Sciatic nerve (tissue), 2 donors: Measurements from ENCODE around the gene TNFRSF12A. TPM values are rescaled to one million over a fixed set of nuclear protein-coding genes. Genes with fewer than 3 reads are reported as not detected.

Experiments
- ATAC-seq: fragments of 200-7000 bp; cut with Tn5 transposase; one replicate; pipeline ENCODE4 v1.9.1; 2020; ENCODE audit warnings: mild to moderate bottlenecking, moderate library complexity
- DNase-seq: peaks from one replicate; pipeline ENCODE4 v3.0.0-alpha.2; 2020; ENCODE audit warnings: low spot score
- intact Hi-C: fragments of 100-400 bp; cut with DNase I; formaldehyde crosslinking; loops from one replicate; pipeline ENCODE4 v1.14.2; 2022
- total RNA-seq: library from RNA; stranded (reverse); fragmentation: NEBNext Ultra II Directional; extraction: Animal tissue kit (Norgen Biotek cat#: 25700); gene quantifications from one replicate; pipeline ENCODE4 v1.2.1, GENCODE V29; 2021
- donor health status: DM: no; HTN: no; CAD: no.
- donor health status: DM: no; HTN: no; CAD: no.

TNFRSF12A gene
- total RNA-seq, 1 donor from 2014 or later = 13.6 TPM

DNA sequence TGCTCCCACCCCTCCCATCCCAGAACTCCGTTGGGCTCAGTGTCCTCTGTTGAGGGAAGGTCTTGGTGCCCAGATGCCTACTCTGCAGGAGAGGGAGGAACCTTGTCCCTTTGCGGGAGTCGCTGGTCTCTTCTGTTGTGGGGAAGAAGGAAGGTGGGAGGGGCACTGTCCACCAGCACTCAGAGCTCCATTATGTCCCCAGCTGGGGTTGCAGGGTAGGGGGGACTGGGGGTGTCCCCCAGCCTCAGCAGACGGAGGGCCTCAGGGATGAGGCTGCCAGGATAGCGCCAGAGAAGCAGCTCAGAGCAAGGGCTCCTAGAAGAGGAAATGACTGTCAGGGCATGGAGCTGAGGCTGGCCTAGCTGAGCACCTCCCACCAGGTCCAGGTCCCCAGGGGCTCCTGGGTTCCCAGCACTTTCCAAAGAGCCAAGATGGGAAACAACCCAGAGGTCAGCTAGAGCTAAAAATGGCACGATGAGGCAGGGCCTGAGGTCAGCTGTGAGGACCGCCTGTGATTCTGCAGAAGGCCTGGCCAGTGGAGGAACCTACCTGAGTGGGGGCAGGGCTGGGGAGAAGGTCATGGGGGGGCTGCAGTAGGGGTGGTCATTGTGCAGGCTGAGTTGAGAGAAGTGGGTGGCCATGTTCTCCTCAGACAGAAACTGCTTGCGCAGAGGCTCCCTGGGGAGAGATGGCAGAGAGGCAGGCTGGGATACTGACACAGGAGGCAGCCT is 2.7 kb downstream of the TNFRSF12A start:
- ATAC-seq = no peak
- no peak for DNase-seq
- intact Hi-C loops = no loop called here

DNA sequence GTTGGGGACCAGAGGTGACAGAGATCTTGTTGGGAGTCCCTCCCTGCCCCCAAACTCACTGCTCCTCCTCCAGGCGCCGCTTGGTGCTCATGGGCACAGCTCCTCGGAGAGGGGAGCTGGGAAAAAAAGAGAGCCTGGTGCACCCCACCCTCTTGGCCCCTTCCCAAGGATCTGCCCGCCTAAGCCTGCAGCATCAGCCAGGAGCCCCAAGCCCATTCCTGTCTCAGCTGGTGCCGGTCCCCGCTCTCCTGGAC is 3.2 kb downstream of the TNFRSF12A start:
- intact Hi-C loops = no loop called here
- ATAC-seq (peak; percentile 0), DNase-seq (peak; percentile 77)

DNA sequence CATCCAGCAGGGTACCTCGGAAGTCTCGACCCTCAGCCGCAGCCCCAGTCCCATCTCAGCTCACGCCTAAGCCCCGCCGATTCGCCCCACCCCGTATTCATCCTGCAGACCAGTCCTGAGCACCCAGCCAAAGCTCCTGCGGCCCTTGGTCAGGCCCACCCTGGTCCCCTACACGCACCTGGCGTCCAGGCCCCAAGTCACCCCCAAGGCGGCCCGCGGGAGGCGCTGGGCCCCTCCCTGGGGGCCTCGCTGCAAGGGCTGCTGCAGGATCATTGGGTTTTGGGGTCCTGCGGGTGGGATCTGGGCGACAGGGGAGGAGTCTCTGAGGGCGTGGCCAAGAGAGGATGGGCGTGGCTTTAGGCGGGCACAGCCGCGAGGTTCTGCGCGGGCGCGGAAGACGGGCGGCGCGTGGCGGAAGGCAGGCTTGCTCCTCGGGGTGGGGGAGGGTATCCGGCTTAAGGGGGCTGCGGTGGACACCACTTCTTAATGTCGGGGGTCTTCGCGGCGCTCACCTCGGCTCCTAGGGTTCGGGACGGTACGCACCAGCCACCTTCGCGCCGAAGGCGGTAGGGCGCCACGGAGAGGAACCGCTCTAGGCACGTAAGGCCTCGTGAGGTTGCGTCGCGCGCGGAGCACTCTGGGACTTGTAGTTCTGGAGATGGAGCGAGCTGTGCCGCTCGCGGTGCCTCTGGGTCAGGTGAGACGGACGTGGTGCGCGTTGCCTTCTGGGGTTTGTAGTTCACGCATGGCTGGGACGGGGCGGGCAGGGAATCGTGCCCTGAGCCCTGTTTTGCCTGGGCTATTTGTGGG is 3.7 kb downstream of the TNFRSF12A start, which contains the start of the genes HCFC1R1 and THOC6:
HCFC1R1 (minus strand) TSS at position 274 of the 810 bp plus-strand sequence; CDS start at position 273, 1 bp downstream.
THOC6 (plus strand) TSS at position 367 of the 810 bp plus-strand sequence; CDS start at position 659, 292 bp downstream.
- intact Hi-C loops = no loop called here
- DNase-seq (peak; percentile 98), ATAC-seq (peak; percentile 90)

DNA sequence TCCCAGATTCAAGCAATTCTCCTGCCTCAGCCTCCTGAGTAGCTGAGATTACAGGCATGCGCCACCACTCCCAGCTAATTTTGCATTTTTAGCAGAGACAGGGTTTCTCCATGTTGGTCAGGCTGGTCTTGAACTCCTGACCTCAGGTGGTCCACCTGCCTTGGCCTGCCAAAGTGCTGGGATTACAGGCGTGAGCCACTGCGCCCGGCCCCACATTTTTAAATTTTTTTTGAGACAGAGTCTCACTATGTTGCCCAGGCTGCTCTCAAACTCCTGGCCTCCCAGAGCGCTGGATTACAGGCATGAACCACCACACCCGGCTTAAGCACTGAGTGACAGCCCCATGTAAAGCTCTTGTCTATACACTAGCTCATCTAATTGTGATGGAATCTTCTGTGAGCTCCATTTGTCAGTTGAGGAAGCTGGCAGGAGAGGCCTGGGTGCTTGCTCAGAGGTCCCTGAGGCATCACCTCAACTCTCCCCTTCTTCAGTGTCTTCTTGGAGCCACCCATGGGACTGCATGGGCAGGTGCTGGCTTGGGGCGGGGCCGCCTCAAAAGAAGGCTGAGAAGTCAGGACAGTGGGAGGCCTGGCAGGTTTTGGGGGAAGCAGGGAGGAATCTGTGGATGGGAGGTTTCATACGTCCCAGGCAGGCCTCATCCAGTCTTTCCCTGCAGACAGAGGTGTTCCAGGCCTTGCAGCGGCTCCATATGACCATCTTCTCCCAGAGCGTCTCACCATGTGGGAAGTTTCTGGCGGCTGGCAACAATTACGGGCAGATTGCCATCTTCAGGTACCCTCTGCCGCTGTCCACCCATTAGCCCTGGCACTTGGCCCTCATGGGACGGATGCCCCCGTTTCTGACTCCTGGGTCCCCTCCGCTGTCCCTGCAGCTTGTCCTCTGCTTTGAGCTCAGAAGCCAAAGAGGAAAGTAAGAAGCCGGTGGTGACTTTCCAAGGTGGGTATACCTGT is 5.1 kb downstream of the TNFRSF12A start:
- ATAC-seq = no peak
- intact Hi-C loops = no loop called here
- no peak for DNase-seq

DNA sequence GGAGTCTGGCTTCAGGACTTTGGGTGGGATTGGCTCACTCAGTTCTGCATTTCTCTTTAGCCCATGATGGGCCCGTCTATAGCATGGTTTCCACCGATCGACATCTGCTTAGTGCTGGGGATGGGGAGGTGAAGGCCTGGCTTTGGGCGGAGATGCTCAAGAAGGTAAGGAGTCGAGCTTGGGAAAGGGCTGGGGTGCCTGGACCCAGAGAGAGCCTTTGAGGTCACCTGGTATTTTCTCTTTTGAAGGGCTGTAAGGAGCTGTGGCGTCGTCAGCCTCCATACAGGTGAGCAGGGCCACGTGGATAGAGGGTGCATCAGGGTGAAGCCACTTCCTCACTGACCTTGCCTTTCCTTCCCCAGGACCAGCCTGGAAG is 5.8 kb downstream of the TNFRSF12A start:
- ATAC-seq (no peak), DNase-seq (no peak)
- intact Hi-C loops = no loop called here

DNA sequence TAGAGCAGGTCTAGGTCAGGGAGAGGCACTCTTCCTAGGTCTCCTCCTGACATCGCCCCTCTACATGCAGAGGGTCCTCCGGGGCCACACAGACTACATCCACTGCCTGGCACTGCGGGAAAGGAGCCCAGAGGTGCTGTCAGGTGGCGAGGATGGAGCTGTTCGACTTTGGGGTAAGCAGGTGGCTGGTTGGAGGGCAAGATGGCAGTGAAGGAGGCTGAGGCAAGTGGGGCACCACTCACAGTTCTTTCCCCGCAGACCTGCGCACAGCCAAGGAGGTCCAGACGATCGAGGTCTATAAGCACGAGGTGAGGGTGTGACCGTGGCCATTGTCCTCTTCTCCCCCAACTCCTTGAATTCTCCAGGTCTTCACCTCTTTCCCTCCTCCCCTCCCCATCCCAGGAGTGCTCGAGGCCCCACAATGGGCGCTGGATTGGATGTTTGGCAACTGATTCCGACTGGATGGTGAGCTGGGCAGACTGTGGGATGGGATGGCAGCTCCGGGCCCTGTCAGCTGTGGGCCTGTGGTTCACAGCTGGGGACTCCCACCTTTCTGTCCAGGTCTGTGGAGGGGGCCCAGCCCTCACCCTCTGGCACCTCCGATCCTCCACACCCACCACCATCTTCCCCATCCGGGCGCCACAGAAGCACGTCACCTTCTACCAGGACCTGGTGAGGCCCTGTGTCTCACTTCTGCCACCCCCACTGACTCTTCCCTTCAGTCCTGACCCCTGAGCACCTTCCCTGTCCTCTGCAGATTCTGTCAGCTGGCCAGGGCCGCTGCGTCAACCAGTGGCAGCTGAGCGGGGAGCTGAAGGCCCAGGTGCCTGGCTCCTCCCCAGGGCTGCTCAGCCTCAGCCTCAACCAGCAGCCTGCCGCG is 6.7 kb downstream of the TNFRSF12A start:
- no peak for ATAC-seq
- intact Hi-C loops = no loop called here
- DNase-seq = no peak

DNA sequence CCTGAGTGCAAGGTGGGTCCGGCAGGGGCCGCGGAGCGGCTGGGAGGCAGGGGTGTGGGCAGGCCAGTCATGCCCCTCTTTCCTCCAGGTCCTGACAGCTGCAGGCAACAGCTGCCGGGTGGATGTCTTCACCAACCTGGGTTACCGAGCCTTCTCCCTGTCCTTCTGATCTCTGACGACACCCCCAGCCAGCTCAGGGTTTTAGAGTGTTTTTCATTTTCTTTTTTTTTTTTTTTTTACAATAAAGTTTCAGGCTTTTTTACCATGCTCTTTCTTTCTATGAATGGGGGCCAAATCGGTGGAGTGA is 7.3 kb downstream of the TNFRSF12A start:
- DNase-seq = no peak
- ATAC-seq = no peak
- intact Hi-C loops = no loop called here

DNA sequence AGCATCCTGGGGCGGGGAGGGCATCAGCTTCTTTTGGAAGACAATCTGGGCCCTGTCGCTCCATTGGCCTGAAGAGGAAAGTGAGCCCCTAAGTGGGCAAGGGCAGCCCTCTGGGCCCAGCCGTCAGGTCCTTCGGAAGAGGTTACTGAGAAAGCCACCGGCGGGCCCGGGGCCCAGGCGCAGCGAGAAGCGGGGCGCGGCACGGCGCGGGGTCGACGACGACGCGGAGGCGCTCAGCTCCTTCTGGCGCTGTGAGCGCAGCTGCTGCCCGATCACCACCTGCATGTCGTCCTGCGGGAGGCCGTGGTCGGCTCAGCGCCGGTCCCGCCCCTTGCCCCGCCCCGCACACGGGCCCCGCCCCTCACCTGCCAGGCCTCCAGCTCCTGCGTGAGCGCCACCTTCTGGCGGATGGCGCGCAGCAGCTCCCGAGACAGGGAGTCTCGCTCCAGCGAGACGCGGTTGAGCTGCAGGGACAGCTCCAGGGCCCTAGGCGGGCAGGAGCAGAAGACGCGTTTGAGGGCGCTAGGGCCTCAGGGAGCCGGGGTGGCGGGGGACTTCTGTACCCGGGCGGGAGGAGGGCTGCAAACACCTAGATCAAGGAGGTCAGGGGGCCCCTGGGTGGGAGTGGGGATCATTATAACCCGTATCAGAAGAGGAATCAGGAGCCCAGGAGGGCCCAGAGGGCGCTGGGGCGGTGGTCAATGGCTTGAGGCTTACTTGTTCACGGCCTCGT is 8.0 kb downstream of the TNFRSF12A start:
- intact Hi-C loops = no loop called here
- DNase-seq = peak; percentile 82
- no peak for ATAC-seq

DNA sequence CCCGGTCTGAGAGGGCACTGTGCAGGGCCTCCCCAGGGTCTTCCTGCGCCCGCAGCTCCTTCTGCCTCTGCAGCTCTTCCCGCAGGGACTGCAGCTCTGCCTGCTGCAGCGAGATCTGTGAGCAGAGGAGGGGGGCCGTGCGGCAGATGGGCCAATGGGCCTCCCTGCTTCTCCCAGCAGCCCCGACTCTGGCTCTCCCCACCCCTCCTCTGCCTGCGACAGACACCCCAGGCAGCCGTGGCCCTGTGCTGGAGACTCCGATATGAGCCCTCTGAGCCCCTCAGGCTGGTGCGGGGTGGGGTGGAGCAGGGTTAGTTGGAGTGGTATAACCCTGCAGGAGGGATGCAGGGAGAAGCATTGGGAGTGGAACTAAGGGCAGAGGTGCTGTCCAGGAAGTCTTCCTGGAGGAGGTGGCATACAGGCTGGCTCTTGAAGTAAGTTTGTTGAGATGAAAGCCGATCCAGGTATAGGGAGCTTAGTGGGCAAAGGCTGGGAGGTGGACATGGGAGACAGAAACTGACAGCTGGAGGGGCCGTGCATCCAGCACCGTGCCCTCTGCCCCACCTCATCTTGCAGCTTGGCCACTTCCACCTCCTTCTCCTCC is 8.7 kb downstream of the TNFRSF12A start:
- no peak for DNase-seq
- intact Hi-C loops = no loop called here
- no peak for ATAC-seq

DNA sequence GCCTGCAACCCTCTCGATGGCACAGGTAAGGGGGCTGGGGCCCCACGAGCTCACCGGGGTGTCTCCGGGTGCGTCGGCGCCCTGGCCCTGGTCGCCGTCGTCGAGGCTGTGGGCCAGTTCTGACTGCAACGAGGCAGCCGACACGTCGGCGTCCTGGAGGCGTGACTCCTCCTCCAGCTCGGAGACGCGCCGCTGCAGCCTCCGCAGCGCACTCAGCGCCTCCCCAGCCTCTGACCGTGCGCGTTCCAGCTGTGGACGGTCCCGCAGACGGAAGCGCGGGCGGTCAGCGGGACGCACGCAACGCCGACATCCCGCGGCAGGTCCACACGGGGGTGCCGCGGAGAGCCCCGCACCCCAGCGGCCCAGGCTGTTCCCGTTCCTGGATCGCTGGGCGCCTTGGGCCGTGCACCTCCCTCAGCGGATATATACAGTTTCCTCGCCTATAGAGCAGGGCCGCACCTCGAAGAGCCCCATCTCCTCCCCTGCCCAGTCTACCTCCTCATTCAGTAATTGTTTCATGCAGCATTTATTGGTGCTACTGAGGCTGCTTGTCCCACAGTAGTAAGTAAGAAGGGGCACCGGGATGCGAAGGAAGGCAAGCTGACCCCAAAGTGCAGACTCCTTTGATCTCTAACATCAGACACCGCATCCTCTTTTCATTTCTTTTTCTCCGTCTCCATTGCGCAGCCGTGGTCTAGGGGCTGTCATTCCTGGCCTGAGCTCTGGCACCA is 9.5 kb downstream of the TNFRSF12A start:
- intact Hi-C loops = no loop called here
- no peak for DNase-seq

DNA sequence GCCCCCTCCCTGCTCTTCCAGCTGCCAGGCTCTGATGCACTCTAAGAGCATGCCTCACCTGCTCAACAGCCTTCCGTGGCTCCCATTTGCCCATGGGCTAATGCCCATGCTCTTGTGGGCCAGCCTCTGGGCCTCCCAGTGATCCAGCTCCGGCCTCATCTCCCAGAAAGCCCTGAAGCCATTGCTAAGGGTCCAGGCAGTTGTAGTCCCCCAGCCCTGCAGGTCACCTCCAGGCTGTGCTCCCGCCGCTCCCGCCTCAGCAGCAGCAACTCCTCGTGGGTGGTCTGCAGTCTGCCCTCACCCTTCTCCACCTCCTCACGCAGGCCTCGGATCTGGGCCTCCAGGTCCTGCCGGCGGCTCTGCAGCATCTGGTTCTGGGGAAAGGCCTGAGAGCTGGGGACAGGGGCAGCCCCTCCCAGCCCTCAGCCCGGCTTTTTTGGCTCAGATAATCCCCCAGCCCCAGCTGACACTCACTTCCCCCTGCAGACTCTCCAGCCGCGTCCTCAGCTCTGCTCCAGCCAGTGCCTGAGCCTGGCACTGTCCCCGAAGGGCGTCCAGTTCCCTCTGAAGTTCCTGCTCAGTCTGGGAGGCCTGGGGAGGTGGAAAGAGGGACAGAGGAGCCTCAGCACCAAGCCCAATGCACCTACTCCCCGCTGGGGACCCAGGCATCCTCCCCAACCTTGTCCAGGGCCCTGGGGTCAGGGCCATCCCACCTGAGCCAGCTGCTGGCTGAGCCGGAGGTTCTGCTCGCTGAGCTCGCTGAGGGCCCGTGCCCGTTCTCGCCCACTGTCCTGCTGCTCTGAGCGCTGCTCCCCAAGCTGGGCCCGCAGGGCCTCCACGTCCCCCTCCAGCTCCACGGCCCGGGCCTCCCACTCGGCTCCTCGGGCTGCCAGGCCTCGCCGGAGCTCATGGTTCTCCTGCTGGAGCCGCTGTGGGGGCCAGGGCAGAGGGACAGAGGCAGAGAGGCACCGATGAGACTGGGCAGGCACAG is 10.3 kb downstream of the TNFRSF12A start:
- DNase-seq (no peak), ATAC-seq (no peak)
- intact Hi-C loops = no loop called here

More for the DNA sequence above, 9.5 kb downstream of the TNFRSF12A start:
- no peak for ATAC-seq

DNA sequence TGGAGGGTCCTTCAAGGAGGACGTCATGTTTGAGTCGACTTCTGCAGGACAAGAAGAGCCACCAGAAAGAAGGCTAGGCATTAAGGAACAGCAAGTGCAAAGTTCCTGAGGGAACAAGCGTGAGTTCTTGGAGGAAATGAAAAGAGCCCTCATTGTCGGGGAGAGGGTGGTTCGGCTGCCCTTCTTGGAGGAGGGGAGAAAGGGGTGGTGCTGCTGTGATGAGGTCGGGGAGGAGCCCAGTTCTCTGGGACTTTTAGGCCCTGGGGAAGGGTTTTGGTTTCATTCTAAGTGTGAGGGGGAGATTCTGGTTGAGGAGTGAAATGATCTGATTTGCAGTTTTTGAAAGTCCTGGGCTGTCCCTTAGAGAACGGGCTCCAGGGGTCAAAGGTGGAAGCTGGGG is 12.5 kb downstream of the TNFRSF12A start:
- ATAC-seq (no peak), DNase-seq (no peak)
- intact Hi-C loops = no loop called here

DNA sequence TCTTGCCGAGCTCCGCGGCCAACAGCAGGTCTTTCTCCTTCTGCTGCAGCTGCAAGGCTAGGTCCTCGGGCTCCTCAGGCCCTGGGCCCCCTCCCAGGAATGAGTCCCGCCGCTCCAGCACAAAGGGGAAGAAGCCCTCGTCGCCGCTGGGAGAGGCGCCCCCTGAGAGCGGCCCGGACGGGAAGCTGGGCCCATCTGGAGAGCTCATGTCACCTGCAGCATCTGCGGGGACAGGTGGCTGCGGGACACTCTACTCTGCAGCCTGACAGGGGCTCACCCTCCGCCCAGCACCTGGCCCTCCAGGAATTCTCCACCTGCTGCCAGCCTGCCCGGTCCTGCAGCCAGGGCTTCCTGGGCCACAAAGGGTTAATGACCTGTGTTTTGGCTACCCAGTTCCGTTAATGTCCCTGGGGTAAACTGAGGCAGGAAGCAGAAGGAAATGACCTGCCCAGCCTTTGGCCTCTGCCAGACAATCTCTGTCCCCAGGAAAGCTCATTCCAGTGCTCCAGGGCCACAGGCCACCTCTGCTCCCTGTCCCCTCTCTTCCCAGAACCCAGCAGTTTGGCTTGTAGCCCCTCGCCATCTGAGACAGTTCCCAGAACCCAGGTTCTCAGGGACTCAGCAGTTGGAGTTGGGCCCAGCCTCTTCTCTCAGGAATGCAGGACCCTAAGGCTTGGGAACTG is 15.3 kb downstream of the TNFRSF12A start:
- DNase-seq (no peak), ATAC-seq (no peak)
- intact Hi-C loops = no loop called here

DNA sequence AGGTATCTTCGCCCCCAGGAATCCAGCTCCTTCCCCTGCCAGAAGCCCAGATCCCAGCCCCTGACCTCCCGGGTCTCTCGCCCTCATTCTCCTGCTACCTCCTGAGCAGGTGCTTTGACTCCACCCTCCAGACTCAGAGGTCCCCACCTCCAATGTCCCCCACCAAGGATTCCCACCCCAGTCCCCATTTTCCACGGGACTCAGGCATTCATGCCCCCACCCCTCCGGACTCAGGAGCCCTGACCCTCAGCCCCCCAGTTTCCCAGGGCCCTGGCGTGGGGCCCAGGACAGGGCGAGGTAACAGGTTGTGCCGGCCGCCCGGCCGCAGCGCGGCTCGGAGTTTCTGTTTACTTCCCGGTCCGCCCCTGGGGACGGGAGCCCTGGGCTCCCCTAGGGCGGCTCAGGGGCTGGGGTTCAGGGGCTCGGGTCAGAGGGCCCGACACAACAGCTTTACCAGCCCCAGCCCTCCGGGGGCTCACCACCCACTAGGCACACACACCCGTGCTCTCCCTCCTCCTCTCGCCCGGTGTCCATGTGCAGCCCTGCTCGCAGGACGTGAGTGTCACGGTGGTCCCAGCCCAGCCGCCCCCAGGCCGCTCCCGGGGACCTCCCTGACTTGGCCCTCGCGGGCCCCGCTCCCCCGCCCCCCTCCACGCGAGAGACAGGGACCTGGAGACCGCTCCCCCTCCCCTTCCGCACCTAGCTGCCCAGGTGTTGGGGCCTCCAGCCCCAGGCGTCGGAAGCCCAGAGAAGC is 16.0 kb downstream of the TNFRSF12A start:
- no peak for ATAC-seq
- intact Hi-C loops = no loop called here
- DNase-seq = no peak
